Right lobe of liver (tissue), 6 donors: Measurements from ENCODE around the gene TEX26. TPM values are rescaled to one million over a fixed set of nuclear protein-coding genes. Genes with fewer than 3 reads are reported as not detected.

ENCODE experiments used
- ATAC-seq, 4 donors: fragments of 200-7000 bp; cut with Tn5 transposase; one replicate each; pipeline ENCODE4 v1.9.1; 2020; ENCODE audit warnings: mild to moderate bottlenecking in 4 of 4, moderate library complexity in 4 of 4
- DNase-seq, 3 donors: peaks; one replicate each; pipeline ENCODE4 v3.0.0-alpha.2; 2020
- H3K27ac ChIP-seq, 3 donors: fragments of 200-600 bp; one replicate each; pipeline ENCODE4 v1.8.0; 2022
- H3K27me3 ChIP-seq, 2 donors: fragments of 200-600 bp; one replicate each; pipeline ENCODE4 v1.8.0; 2022
- H3K36me3 ChIP-seq, 4 donors: fragments of 200-600 bp; sonication (generic) in 1 of 4; one replicate each; pipeline versions ENCODE4 v1.5.1 to v1.8.0; 2017 to 2022; ENCODE audit warnings: control low read depth in 1 of 4
- H3K4me1 ChIP-seq, 4 donors: fragments of 200-600 bp; sonication (generic) in 1 of 4; one replicate each; pipeline versions ENCODE4 v1.5.1 to v1.8.0; 2017 to 2022; ENCODE audit warnings: control low read depth in 1 of 4
- H3K4me3 ChIP-seq, 3 donors: fragments of 200-600 bp; one replicate each; pipeline ENCODE4 v1.8.0; 2022
- H3K9me3 ChIP-seq, 4 donors: fragments of 200-600 bp; sonication (generic) in 1 of 4; one replicate each; pipeline versions ENCODE4 v1.5.1 to v1.8.0; 2017 to 2022; ENCODE audit warnings: control low read depth in 1 of 4
- POLR2A ChIP-seq: fragments of 450-650 bp; IDR thresholded peaks from one replicate; pipeline ENCODE4 v1.6.1; 2017; ENCODE audit warnings: antibody characterized with exemption, mild to moderate bottlenecking
- WGBS: methylation state at CpG from one replicate; pipeline ENCODE4 v1.1.6; 2018; ENCODE audit warnings: low coverage, low lambda C conversion rate; ENCODE audit not compliant: insufficient coverage; ENCODE audit errors: missing lambda C conversion rate; 5-methylcytosine and 5-hydroxymethylcytosine counted together
- intact Hi-C, 2 donors: fragments of 100-400 bp; cut with DNase I; formaldehyde crosslinking; loops; one replicate each; pipeline versions ENCODE4 v1.11.2 to v1.14.1; 2022
- total RNA-seq, 6 experiments: library from RNA; depleted of rRNA in 2 of 6; stranded (reverse); fragments of >200 nt in 2 of 6; fragmentation: NEBNext Ultra II Directional in 3 of 6; extraction: Animal tissue kit (Norgen Biotek cat#: 25700) in 3 of 6; gene quantifications; one replicate each; pipeline versions ENCODE4 v1.1.0 to v1.2.4, GENCODE V29; 2016 to 2023
- TF ChIP-seq, protein P1 (sequence below), 4 donors: fragments of 200-600 bp in 3 of 4; fragments of 450-650 bp in 1 of 4; IDR thresholded peaks; one replicate each; pipeline versions ENCODE4 v1.5.1 to v1.8.0; 2016 to 2022; ENCODE audit warnings: antibody characterized with exemption in 4 of 4, mild to moderate bottlenecking in 2 of 4
- donor health status: DM: no; HTN: yes; CAD: no.
- donor health status: DM: no; HTN: no; CAD: no.
- donor health status: DM: no; HTN: no; CAD: no.
- donor health status: DM: no; HTN: yes; CAD: no.
- donor health status: DM: no; HTN: yes; CAD: no.

Gene TEX26
- total RNA-seq, 6 experiments from 2014 or later: 0.37 TPM; not detected in 5

GRCh38 chr13:30978981-30979956, 46.8 kb downstream of the TEX26 start:
- Histone ChIP-seq H3K36me3 (no peaks in the 10 kb centered on the region), H3K27me3 (no peaks in the 10 kb centered on the region), H3K9me3 (no peaks in the 10 kb centered on the region), H3K27ac (no peak overlapping the region), H3K4me1 (no peaks in the 10 kb centered on the region), H3K4me3 (no peak overlapping the region)
- ATAC-seq: peak in 3 of 4 donors; percentile 33 to 47 (median 38)
- no peak for TF ChIP-seq POLR2A
- TF ChIP-seq, protein P1, sequence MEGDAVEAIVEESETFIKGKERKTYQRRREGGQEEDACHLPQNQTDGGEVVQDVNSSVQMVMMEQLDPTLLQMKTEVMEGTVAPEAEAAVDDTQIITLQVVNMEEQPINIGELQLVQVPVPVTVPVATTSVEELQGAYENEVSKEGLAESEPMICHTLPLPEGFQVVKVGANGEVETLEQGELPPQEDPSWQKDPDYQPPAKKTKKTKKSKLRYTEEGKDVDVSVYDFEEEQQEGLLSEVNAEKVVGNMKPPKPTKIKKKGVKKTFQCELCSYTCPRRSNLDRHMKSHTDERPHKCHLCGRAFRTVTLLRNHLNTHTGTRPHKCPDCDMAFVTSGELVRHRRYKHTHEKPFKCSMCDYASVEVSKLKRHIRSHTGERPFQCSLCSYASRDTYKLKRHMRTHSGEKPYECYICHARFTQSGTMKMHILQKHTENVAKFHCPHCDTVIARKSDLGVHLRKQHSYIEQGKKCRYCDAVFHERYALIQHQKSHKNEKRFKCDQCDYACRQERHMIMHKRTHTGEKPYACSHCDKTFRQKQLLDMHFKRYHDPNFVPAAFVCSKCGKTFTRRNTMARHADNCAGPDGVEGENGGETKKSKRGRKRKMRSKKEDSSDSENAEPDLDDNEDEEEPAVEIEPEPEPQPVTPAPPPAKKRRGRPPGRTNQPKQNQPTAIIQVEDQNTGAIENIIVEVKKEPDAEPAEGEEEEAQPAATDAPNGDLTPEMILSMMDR (IDR thresholded peaks at IDR 0.05): peak; percentile 15 to 56 (median 38)
- WGBS: 61% methylated on average over 2 of the region's 15 CpGs
- intact Hi-C loops: no loop called here
- DNase-seq: peak in 1 of 3 donors; percentile 42

DNA sequence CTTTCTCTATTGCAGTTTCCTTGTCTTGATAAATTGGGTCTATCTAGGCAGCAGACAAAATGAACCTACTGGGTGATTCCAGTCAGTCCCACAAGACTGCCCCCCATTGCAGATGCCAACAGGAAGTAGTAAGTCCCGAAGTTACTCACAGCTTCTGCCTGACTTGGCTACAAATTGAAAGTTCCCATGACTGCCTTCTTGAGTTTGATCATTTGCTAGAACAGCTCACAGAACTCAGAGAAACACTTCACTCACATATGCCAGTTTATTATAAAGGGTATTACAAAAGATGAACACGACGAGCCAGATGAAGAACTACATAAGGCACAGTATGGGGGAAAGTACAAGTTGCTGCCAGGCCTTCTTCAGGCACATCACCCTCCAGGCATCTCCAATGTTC, 50.0 kb downstream of the TEX26 start:
- ATAC-seq: no peak
- no peak overlapping the region for H3K27ac ChIP-seq
- 45% methylated on average over 3 of the region's 3 CpGs for WGBS
- no peak overlapping the region for H3K4me3 ChIP-seq
- no peaks in the 10 kb centered on the region for H3K36me3 ChIP-seq
- H3K27me3 ChIP-seq: no peaks in the 10 kb centered on the region
- H3K9me3 ChIP-seq: no peaks in the 10 kb centered on the region
- TF ChIP-seq, protein P1 (IDR thresholded peaks at IDR 0.05): no peak
- TF ChIP-seq POLR2A: no peak
- no peak for DNase-seq
- intact Hi-C loops: no loop called here
- no peaks in the 10 kb centered on the region for H3K4me1 ChIP-seq

- DNase-seq (no peak), ATAC-seq (no peak)
- Histone ChIP-seq H3K36me3 (no peaks in the 10 kb centered on the region), H3K4me3 (no peak overlapping the region), H3K27ac (no peak overlapping the region), H3K4me1 (no peaks in the 10 kb centered on the region), H3K9me3 (no peaks in the 10 kb centered on the region), H3K27me3 (no peaks in the 10 kb centered on the region)
- TF ChIP-seq, protein P1 (IDR thresholded peaks at IDR 0.05): no peak
- no peak for TF ChIP-seq POLR2A
- WGBS: 89% methylated on average over 3 of the region's 3 CpGs
- intact Hi-C loops: no loop called here
These were observed 50.5 kb downstream of the TEX26 start for GRCh38 chr13:30982906-30983305.

DNA sequence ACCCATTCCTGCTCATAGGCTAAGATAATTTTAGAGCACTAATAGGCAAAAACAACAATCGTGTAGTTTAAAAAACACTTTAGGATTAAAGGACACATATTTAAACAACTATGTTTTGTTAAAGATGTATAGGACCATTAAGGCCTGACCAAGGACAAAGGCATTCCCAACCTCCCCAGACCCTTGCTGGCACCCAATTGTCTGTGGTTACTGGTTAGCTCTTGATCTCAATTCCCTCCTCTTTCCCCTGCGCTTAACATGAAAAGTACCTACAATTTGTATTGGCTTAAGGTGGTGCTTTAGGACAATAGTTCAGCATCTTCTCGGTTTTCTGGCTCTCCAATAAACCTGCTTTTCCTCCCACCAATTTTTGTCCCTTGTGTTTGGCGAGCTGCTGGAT, 51.0 kb downstream of the TEX26 start:
- intact Hi-C loops: no loop called here
- H3K36me3 ChIP-seq: no peaks in the 10 kb centered on the region
- H3K4me3 ChIP-seq: no peak overlapping the region
- H3K9me3 ChIP-seq: no peaks in the 10 kb centered on the region
- ATAC-seq (no peak), DNase-seq (no peak)
- H3K27ac ChIP-seq: no peak overlapping the region
- H3K4me1 ChIP-seq: no peaks in the 10 kb centered on the region
- WGBS: 55% methylated on average over 4 of the region's 4 CpGs
- TF ChIP-seq, protein P1 (IDR thresholded peaks at IDR 0.05): no peak
- TF ChIP-seq POLR2A: no peak
- H3K27me3 ChIP-seq: no peaks in the 10 kb centered on the region
